Measurements from ENCODE around the gene GNG7. TPM values are rescaled to one million over a fixed set of nuclear protein-coding genes. Genes with fewer than 3 reads are reported as not detected.

The GNG7 gene
- total and polyA plus RNA-seq, 10 of the 15 experiments (the other 5 are each of a cell fraction or from before 2014, with no cell fraction given) = 1.9 to 13.6 (median 6.5) TPM

DNA sequence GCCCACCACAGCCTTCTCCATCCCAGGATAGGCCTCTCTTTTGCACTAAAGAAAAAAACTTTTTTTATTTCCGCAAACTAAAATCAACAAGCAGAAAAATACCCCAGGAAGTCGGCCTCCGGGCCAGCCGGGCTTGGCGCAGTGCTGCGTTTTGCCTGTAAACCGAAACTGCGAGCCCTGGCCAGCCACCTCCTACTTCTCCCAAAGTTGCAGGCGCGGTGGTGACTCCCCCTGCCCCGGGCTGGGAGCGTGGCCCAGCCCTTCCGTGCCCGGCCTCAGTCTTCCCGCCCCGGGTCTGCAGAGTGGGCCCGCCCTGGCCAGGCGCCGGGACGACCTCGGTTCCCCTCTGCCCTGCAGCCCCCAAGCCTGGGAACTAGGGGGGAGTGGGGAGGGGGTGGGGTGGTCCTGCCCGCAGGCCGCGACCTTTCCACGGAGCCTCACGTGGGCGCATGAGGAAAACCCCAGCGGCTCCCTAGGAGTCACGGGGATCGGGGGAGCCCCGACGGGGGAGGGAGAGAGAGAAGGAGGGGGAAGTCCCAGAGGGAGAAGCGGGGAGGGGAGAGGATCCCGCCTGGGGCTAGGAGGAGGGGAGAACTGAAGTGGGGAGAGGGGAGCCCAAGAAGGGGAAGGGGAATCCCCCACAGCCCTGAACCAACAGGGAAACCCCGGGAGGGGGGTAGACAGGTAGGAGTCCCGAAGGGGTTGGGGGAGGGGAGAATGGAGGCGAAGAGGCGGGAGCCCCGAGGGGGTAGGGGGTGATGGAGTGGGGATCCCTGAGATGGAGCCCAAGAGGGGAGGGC is 223.5 kb downstream of the GNG7 start (continued):
- TF ChIP-seq, protein P1, sequence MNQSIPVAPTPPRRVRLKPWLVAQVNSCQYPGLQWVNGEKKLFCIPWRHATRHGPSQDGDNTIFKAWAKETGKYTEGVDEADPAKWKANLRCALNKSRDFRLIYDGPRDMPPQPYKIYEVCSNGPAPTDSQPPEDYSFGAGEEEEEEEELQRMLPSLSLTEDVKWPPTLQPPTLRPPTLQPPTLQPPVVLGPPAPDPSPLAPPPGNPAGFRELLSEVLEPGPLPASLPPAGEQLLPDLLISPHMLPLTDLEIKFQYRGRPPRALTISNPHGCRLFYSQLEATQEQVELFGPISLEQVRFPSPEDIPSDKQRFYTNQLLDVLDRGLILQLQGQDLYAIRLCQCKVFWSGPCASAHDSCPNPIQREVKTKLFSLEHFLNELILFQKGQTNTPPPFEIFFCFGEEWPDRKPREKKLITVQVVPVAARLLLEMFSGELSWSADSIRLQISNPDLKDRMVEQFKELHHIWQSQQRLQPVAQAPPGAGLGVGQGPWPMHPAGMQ (IDR thresholded peaks at IDR 0.05; ENCODE audit: borderline replicate concordance) = no peak
- TF ChIP-seq NFXL1 (IDR thresholded peaks at IDR 0.05; ENCODE audit: borderline replicate concordance) = no peak
- 0 out of 2 replicates have a peak, but pooled peaks have one; percentile 13 for TF ChIP-seq LARP7 (IDR thresholded peaks at IDR 0.05)
- TF ChIP-seq, protein P2, sequence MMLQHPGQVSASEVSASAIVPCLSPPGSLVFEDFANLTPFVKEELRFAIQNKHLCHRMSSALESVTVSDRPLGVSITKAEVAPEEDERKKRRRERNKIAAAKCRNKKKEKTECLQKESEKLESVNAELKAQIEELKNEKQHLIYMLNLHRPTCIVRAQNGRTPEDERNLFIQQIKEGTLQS (IDR thresholded peaks at IDR 0.05; ENCODE audit: borderline replicate concordance, extremely low read depth, low read depth, low read length) = no peak
- no peak for TF ChIP-seq HCFC1 (IDR thresholded peaks at IDR 0.05; ENCODE audit: low read length)
- no peak for TF ChIP-seq SUZ12 (IDR thresholded peaks at IDR 0.05; ENCODE audit: unreplicated experiment)
- TF ChIP-seq ESRRA (IDR thresholded peaks at IDR 0.05; ENCODE audit: low read length) = peak; percentile 67; the same call in 1 of the 2 replicates
- TF ChIP-seq SIN3A (IDR thresholded peaks at IDR 0.05; ENCODE audit: low read depth, low read length) = 0 out of 2 replicates have a peak, but pooled peaks have one; percentile 16
- TF ChIP-seq POU2F2 (IDR thresholded peaks at IDR 0.05; ENCODE audit: borderline replicate concordance, low read depth, low read length) = no peak; the same call in 2 of the 3 replicates
- TF ChIP-seq, protein P3, sequence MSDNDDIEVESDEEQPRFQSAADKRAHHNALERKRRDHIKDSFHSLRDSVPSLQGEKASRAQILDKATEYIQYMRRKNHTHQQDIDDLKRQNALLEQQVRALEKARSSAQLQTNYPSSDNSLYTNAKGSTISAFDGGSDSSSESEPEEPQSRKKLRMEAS (IDR thresholded peaks at IDR 0.05; ENCODE audit: low read depth, low read length) = 0 out of 2 replicates have a peak, but pooled peaks have one; percentile 58
- no peak for TF ChIP-seq ASH2L (IDR thresholded peaks at IDR 0.05; ENCODE audit: borderline replicate concordance, low read depth)
- TF ChIP-seq, protein P4, sequence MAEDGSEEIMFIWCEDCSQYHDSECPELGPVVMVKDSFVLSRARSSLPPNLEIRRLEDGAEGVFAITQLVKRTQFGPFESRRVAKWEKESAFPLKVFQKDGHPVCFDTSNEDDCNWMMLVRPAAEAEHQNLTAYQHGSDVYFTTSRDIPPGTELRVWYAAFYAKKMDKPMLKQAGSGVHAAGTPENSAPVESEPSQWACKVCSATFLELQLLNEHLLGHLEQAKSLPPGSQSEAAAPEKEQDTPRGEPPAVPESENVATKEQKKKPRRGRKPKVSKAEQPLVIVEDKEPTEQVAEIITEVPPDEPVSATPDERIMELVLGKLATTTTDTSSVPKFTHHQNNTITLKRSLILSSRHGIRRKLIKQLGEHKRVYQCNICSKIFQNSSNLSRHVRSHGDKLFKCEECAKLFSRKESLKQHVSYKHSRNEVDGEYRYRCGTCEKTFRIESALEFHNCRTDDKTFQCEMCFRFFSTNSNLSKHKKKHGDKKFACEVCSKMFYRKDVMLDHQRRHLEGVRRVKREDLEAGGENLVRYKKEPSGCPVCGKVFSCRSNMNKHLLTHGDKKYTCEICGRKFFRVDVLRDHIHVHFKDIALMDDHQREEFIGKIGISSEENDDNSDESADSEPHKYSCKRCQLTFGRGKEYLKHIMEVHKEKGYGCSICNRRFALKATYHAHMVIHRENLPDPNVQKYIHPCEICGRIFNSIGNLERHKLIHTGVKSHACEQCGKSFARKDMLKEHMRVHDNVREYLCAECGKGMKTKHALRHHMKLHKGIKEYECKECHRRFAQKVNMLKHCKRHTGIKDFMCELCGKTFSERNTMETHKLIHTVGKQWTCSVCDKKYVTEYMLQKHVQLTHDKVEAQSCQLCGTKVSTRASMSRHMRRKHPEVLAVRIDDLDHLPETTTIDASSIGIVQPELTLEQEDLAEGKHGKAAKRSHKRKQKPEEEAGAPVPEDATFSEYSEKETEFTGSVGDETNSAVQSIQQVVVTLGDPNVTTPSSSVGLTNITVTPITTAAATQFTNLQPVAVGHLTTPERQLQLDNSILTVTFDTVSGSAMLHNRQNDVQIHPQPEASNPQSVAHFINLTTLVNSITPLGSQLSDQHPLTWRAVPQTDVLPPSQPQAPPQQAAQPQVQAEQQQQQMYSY (CRISPR knock-in tag; IDR thresholded peaks at IDR 0.05) = no peak
- TF ChIP-seq FOS (IDR thresholded peaks at IDR 0.05; ENCODE audit: borderline replicate concordance, extremely low read depth, insufficient read length) = no peak
- TF ChIP-seq CBX5 (IDR thresholded peaks at IDR 0.05; ENCODE audit: low read depth) = no peak
- no peak for TF ChIP-seq RB1 (IDR thresholded peaks at IDR 0.05; ENCODE audit: borderline replicate concordance)
- no peak for TF ChIP-seq MXI1 (IDR thresholded peaks at IDR 0.05; ENCODE audit: low read depth, low read length)
- TF ChIP-seq SPI1 (IDR thresholded peaks at IDR 0.05; ENCODE audit: borderline replicate concordance, insufficient read depth, low read depth, low read length) = peak; percentile 4; the same call in 1 of the 2 replicates
- TF ChIP-seq RELA (IDR thresholded peaks at IDR 0.05; ENCODE audit: borderline replicate concordance, partially characterized antibody) = peak; percentile 92
- TF ChIP-seq ZBED1 (IDR thresholded peaks at IDR 0.05; ENCODE audit: borderline replicate concordance) = peak; percentile 70; the same call in 1 of the 2 replicates
- TF ChIP-seq YY1 (IDR thresholded peaks at IDR 0.05; ENCODE audit: low read depth, low read length) = no peak; the same call in none of the 2 replicates
- TF ChIP-seq SIX5 (IDR thresholded peaks at IDR 0.05; ENCODE audit: low read depth, low read length, severe bottlenecking) = no peak
- no peak for TF ChIP-seq NFYA (IDR thresholded peaks at IDR 0.05; ENCODE audit: borderline replicate concordance, low read depth, low read length)
- TF ChIP-seq EP300 (IDR thresholded peaks at IDR 0.05; ENCODE audit: borderline replicate concordance in 1 of 2, control insufficient read depth in 1 of 2, low read depth in 2 of 2, low read length in 2 of 2) = no peak; a peak in 1 of 4 replicates

Data from GM12878 (cell line).